Endodermal cell (in vitro differentiated cells): ENCODE data around the gene ZNF860. TPM values are rescaled to one million over a fixed set of nuclear protein-coding genes. Genes with fewer than 3 reads are reported as not detected.
"Not testable (repeated sequence)": the region's sequence is repeated elsewhere in the genome, so short reads cannot be mapped to it uniquely, and the experiment has no call there.

Experiments
- DNase-seq: peaks from one replicate; pipeline ENCODE4 v3.0.0-alpha.2; 2017
- H3K27ac ChIP-seq: 2 replicates; pipeline ENCODE4 v1.5.1; 2013; ENCODE audit warnings: mild to moderate bottlenecking, low read depth, low read length, moderate library complexity
- H3K27me3 ChIP-seq: 2 replicates; pipeline ENCODE4 v1.6.1; 2013; ENCODE audit warnings: mild to moderate bottlenecking, low read length, moderate library complexity; ENCODE audit not compliant: insufficient read depth, control insufficient read depth, poor library complexity, severe bottlenecking
- H3K36me3 ChIP-seq: 2 replicates; pipeline ENCODE4 v1.7.0; 2013; ENCODE audit warnings: mild to moderate bottlenecking, low read length, moderate library complexity; ENCODE audit not compliant: control insufficient read depth, insufficient read depth
- H3K4me1 ChIP-seq: one replicate; pipeline ENCODE4 v1.7.0; 2013; ENCODE audit warnings: low read length; ENCODE audit not compliant: control insufficient read depth, insufficient read depth
- H3K4me3 ChIP-seq: 2 replicates; pipeline ENCODE4 v1.5.1; 2013; ENCODE audit warnings: mild to moderate bottlenecking, low read length, moderate library complexity
- H3K9ac ChIP-seq: 2 replicates; pipeline ENCODE4 v1.6.1; 2013; ENCODE audit warnings: mild to moderate bottlenecking, low read length, moderate library complexity; ENCODE audit not compliant: poor library complexity, severe bottlenecking; ENCODE audit errors: extremely low read depth
- H3K9me3 ChIP-seq: 2 replicates; pipeline ENCODE4 v1.6.1; 2013; ENCODE audit warnings: mild to moderate bottlenecking, low read length, moderate library complexity; ENCODE audit not compliant: control insufficient read depth
- H3K27ac Mint-ChIP-seq: 2 replicates; pipeline ENCODE4 v1.8.0; 2020; ENCODE audit warnings: mixed read lengths
- H3K27me3 Mint-ChIP-seq: 2 replicates; pipeline ENCODE4 v1.8.0; 2021; ENCODE audit warnings: mild to moderate bottlenecking, mixed read lengths; ENCODE audit not compliant: insufficient read depth
- H3K36me3 Mint-ChIP-seq: 2 replicates; pipeline ENCODE4 v1.8.0; 2020; ENCODE audit warnings: low read depth, mixed read lengths
- H3K4me1 Mint-ChIP-seq: 2 replicates; pipeline ENCODE4 v1.8.0; 2020; ENCODE audit warnings: mixed read lengths
- H3K4me3 Mint-ChIP-seq: 2 replicates; pipeline ENCODE4 v1.8.0; 2020; ENCODE audit warnings: mild to moderate bottlenecking, moderate library complexity, mixed read lengths
- H3K9me3 Mint-ChIP-seq: 2 replicates; pipeline ENCODE4 v1.8.0; 2020; ENCODE audit warnings: mild to moderate bottlenecking, mixed read lengths
- WGBS, 2 experiments: methylation state at CpG; one replicate each; pipeline versions ENCODE4 v1.1.5 to v1.1.7; 2013; ENCODE audit warnings: missing lambda C conversion rate in 2 of 2, mixed read lengths in 1 of 2; ENCODE audit not compliant: insufficient coverage in 1 of 2, insufficient read length in 1 of 2; 5-methylcytosine and 5-hydroxymethylcytosine counted together
- total RNA-seq, 2 donors: library from RNA; stranded (reverse); fragmentation: NEBNext Ultra II Directional in 1 of 2; extraction: Animal tissue kit (Norgen Biotek cat#: 25700) in 1 of 2; gene quantifications; 2 replicates in 1 of 2; 3 replicates in 1 of 2; pipeline ENCODE4 v1.2.1, GENCODE V29; 2021
- TF ChIP-seq, protein P1 (sequence below): fragments of 200-600 bp; sonication (generic); conservative IDR thresholded peaks from 2 replicates; pipeline ENCODE4 v1.5.0; 2021; ENCODE audit warnings: antibody characterized with exemption, mild to moderate bottlenecking

Gene ZNF860
- total RNA-seq, 2 donors from 2014 or later = 0.49 to 1.8 TPM

DNA sequence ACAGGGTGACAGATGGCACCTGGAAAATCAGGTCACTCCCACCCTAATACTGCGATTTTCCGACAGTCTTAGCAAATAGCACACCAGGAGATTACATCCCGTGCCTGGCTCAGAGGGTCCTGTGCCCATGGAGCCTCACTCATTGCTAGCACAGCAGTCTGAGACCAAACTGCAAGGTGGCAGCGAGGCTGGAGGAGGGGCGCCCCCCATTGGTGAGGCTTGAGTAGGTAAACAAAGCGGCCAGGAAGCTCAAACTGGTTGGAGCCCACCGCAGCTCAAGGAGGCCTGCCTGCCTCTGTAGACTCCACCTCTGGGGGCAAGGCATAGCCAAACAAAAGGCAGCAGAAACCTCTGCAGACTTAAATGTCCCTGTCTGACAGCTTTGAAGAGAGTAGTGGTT, 29.1 kb downstream of the ZNF860 start:
- H3K9me3 Mint-ChIP-seq = peaks cover 14% of the 10 kb centered on the region
- DNase-seq = peak; percentile 59
- not testable (repeated sequence) for H3K27me3 ChIP-seq, H3K4me3 Mint-ChIP-seq, H3K9ac ChIP-seq, H3K36me3 Mint-ChIP-seq, H3K9me3 ChIP-seq, H3K4me3 ChIP-seq, H3K36me3 ChIP-seq, H3K27ac Mint-ChIP-seq, H3K27me3 Mint-ChIP-seq, H3K4me1 Mint-ChIP-seq, H3K27ac ChIP-seq, H3K4me1 ChIP-seq
- 91 to 93% methylated on average over 5 to 7 of the region's 7 CpGs for WGBS, 2 experiments
- TF ChIP-seq, protein P1, sequence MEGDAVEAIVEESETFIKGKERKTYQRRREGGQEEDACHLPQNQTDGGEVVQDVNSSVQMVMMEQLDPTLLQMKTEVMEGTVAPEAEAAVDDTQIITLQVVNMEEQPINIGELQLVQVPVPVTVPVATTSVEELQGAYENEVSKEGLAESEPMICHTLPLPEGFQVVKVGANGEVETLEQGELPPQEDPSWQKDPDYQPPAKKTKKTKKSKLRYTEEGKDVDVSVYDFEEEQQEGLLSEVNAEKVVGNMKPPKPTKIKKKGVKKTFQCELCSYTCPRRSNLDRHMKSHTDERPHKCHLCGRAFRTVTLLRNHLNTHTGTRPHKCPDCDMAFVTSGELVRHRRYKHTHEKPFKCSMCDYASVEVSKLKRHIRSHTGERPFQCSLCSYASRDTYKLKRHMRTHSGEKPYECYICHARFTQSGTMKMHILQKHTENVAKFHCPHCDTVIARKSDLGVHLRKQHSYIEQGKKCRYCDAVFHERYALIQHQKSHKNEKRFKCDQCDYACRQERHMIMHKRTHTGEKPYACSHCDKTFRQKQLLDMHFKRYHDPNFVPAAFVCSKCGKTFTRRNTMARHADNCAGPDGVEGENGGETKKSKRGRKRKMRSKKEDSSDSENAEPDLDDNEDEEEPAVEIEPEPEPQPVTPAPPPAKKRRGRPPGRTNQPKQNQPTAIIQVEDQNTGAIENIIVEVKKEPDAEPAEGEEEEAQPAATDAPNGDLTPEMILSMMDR = peak; percentile 19

DNA sequence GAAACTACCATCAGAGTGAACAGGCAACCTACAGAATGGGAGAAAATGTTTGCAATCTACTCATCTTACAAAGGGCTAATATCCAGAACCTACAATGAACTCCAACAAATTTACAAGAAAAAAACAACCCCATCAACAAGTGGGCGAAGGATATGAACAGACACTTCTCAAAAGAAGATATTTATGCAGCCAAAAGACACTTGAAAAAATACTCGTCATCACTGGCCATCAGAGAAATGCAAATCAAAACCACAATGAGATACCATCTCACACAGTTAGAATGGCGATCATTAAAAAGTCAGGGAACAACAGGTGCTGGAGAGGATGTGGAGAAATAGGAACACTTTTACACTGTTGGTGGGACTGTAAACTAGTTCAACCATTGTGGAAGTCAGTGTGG, 34.1 kb downstream of the ZNF860 start:
- H3K4me1 ChIP-seq, H3K9ac ChIP-seq, H3K4me1 Mint-ChIP-seq, H3K27ac ChIP-seq, H3K27ac Mint-ChIP-seq, H3K27me3 ChIP-seq, H3K4me3 ChIP-seq, H3K9me3 ChIP-seq, H3K4me3 Mint-ChIP-seq, H3K27me3 Mint-ChIP-seq, H3K36me3 ChIP-seq, H3K9me3 Mint-ChIP-seq, H3K36me3 Mint-ChIP-seq, DNase-seq: not testable (repeated sequence)
- WGBS, 2 experiments = 92% methylated on average over 2 of the region's 3 CpGs; no CpG with 5 or more reads in 1 of the 2 experiments

DNA sequence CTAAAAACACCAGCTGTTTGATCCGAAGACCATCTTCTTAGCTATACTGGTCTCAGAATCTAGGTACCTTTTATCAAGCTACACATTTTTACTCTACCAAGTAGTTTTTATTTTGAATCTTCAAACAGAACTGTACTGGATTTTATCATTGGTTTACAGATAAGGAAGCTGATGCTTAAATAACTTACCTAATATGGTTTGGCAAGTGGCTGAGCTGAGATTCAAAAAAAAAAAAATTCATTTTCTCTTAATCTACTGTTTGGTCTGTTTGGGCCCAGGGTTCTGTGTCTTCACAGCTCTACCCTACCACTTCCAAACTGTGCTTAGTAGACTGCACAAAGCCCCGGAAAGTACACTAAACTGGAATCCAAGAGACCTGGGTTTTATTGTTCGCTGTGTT, 35.7 kb downstream of the ZNF860 start:
- no peaks in the 10 kb centered on the region for H3K36me3 Mint-ChIP-seq
- peaks cover 2% of the 10 kb centered on the region for H3K9me3 Mint-ChIP-seq
- no peak overlapping the region for H3K4me3 ChIP-seq
- H3K27me3 Mint-ChIP-seq = no peaks in the 10 kb centered on the region
- H3K27me3 ChIP-seq = no peaks in the 10 kb centered on the region
- DNase-seq = no peak
- 93 to 95% methylated on average over 3 of the region's 3 CpGs for WGBS, 2 experiments
- no peak overlapping the region for H3K9ac ChIP-seq
- H3K27ac Mint-ChIP-seq = no peak overlapping the region
- no peaks in the 10 kb centered on the region for H3K9me3 ChIP-seq
- TF ChIP-seq, protein P1 = no peak
- H3K4me1 ChIP-seq = no peaks in the 10 kb centered on the region
- no peaks in the 10 kb centered on the region for H3K36me3 ChIP-seq
- H3K4me1 Mint-ChIP-seq = no peaks in the 10 kb centered on the region
- H3K27ac ChIP-seq = no peak overlapping the region
- H3K4me3 Mint-ChIP-seq = no peak overlapping the region
